NCI-H226 (cell line): Measurements from ENCODE around the gene EPS8L2.
"Not testable (repeated sequence)": the region's sequence is repeated elsewhere in the genome, so short reads cannot be mapped to it uniquely, and the experiment has no call there.

Source experiments
- DNase-seq: peaks from one replicate; pipeline ENCODE4 v3.0.0-alpha.2; 2015

The EPS8L2 gene

GRCh38 chr11:726278-727220, 20.5 kb downstream of the EPS8L2 start:
- DNase-seq: peak; percentile 95

GRCh38 chr11:727281-727701, 21.3 kb downstream of the EPS8L2 start:
- DNase-seq: no peak

GRCh38 chr11:727859-728748, 22.1 kb downstream of the EPS8L2 start:
- DNase-seq: peak; percentile 93

DNA sequence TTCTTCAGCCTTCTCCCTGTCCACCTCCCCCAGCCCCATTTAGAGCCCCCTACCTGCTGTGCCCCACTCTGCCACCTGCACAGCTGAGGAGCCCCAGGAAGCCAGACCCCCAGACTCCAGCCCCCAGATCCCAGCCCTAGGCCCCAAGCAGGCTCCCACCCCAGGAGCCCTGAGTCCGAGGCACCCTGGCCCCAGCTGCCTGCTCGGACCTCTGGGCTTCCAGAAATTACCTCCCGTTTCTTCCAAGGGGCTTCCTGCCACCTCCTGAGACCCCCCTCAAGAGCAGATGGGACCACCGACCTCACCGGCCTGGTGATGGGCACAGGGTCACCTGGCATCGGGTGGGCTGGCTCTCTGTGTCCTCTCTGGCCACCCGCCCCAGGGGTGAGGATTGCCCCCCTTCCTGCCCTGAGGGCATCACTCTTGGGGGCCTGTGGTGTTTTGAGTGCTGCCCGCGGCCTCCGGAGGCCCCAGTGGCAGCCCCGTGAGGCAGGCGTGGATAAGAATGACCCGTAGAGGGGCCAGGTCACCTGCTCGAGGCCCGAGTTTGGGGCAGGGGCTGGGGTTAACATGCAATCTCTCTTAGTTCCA, 23.0 kb downstream of the EPS8L2 start:
- no peak for DNase-seq

- no peak for DNase-seq
Observed at GRCh38 chr11:729492-730074, 23.6 kb downstream of the EPS8L2 start.

DNA sequence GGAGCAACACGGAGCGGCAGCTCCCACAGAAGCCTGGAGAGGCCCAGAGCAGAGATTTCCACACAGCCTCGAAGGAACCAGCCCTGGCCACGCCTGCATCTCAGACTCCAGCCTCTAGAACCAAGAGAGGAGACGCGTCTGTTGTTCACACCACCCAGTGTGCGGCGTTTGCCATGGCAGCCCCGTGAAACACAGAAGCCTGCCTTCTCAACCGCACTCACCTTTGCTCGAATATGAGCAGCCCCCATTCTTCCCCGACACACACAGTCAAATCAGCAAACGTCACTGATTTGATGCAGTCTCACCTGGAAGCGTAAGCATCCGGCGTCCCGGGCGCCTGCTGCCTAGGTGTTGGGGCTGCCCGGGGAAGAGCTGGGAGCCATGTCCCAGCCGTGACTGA, 27.0 kb downstream of the EPS8L2 start:
- DNase-seq: no peak

GRCh38 chr11:734541-734940, 28.5 kb downstream of the EPS8L2 start:
- not testable (repeated sequence) for DNase-seq

DNA sequence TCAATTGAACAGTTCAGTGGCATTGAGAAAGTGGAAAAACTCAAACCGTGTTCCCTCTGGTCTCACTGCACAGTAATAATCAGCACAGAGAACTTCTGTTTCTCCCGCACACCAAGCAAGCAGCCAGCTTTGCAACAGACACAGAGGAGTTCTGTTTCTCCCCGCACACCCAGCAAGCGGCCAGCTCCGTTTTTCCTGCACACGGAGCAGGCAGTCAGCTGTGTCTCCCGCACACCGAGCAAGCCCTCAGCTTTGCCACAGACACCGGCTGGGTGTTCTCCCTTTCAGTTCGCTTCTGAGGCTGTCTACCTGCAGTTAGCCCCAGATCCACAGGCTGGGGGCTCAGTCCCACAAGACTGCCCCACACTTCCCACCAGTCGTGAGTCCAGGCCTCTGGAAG, 31.3 kb downstream of the EPS8L2 start:
- DNase-seq: no peak

- DNase-seq: not testable (repeated sequence)
Observed at GRCh38 chr11:737899-738298, 31.9 kb downstream of the EPS8L2 start.

GRCh38 chr11:742156-742546, 36.1 kb downstream of the EPS8L2 start:
- DNase-seq: no peak

- no peak for DNase-seq
Observed at GRCh38 chr11:742571-743201, 36.7 kb downstream of the EPS8L2 start.

- DNase-seq: no peak
Observed at GRCh38 chr11:745428-745827, 39.4 kb downstream of the EPS8L2 start.

DNA sequence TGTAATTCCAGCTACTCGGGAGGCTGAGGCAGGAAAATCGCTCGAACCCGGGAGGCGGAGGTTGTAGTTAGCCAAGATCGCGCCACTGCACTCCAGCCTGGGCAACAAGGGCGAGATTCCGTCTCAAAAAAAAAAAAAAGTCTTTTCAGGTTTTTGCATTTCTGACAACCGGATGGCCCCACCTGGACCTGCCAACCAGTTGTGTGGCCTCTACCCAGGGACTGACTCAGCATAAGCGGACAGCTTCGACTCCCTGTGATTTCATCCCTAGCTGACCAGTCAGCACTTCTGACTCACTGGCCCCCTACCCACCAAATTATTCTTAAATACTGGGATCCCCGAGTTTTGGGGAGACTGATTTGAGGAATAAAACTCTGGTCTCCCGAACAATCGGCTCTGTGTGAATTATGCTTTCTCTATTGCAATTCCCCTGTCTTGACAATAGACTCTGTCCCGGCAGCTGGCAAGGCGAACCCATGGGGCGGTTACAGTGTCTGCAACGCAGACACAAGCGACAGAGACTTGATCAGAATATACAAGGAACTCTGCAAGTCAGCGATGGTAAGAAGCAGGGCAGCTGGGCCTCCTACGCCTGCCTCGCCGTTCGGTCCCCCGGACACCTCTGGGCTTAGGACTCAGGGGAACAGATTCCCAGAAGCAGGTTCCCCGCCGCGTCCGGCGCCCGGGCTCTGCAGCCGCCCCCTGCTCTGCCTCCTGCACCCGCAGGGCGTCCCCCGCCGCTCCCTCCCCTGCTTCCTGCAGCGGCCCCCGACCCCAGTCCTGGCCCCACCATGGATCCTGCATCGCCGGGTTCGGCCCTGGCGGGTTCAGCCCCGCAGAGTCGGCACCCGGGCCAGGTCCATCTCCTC, 40.5 kb downstream of the EPS8L2 start:
- DNase-seq: no peak

GRCh38 chr11:747158-748006, 41.4 kb downstream of the EPS8L2 start, which contains the start of gene TALDO1:
Gene TALDO1 (plus strand): TSS chr11:747464. CDS start chr11:747482, 18 bp downstream.
- DNase-seq: peak; percentile 82

GRCh38 chr11:748007-748359, 42.0 kb downstream of the EPS8L2 start:
- DNase-seq: no peak

DNA sequence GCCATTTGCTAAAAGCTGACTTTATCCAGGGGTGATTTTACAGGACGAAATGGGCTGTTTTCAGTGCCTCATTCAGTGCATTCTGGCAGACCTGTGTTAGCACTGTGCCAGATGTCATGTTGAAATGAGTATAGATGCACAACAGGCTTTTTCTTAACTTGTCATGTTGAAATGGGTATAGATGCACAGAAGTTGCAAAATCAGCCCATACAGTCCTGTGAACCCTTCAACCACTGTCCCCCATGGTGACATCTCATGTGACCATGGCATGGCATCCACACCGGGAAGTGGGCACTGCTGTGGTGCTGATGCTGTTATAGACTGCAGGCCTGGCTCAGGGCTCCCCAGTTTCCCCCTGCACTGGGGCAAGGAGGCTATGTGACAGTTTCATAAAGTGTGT, 43.7 kb downstream of the EPS8L2 start:
- DNase-seq: no peak

GRCh38 chr11:760236-760635, 54.2 kb downstream of the EPS8L2 start:
- DNase-seq: no peak

DNA sequence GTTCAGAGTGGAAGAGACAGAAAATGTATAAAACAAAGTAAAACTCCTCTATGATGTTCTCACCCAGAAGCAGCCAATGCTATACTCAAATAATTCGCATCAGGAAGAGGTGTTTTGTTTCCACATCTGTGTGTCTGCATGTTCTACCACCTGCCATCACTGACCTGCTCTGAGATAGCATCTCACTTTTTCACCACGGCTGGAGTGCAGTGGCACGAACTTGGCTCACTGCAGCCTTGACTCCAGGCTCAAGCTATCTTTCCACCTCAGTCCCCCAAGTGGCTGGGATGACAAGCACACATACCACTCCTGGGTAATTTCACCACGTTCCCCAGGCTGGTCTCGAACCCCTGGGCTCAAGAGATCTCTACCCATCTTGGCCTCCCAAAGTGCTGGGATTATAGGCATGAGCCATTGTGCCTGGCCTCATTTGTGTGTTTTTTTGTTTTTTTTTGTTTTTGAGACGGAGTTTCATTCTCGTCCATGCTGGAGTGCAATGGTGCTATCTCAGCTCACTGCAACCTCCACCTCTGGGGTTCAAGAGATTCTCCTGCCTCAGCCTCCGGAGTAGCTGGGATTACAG, 55.6 kb downstream of the EPS8L2 start:
- DNase-seq: no peak

DNA sequence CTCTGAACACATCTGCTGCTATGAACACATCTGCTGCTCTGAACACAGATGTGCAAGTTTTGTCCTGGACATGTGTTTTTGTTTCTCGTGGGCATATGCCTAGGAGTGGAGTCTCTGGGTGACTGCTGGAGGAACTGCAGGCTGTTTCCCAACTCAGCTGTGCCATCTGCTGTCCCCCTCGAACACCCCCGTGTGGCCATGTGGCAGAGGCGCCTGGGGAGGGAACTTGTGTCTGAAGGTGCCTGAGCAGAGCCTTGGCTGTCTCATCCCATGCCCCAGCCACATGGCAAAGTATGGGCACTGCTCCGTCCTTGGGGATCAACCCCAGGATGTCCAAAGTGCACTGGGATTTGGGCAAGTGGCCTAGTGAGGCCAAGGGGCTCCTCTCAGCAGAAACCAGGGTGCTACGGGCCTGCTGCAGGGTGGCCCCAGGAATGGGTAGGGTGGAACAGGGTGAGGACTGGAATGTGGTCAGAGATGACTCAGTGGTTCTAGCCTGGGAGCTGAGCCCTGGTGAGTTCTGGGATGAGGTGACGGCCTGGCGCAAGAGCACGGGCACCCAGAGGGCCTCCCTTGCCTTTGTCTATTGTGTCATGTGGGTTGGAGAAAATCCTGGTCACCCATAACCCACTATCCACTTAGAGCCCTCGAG, 56.5 kb downstream of the EPS8L2 start:
- peak; percentile 82 for DNase-seq
